Sigmoid colon (tissue), 7 donors: ENCODE data around the gene RRP1B. TPM values are rescaled to one million over a fixed set of nuclear protein-coding genes. Genes with fewer than 3 reads are reported as not detected.

Experiments used
- DNase-seq: peaks from one replicate; pipeline ENCODE4 v3.0.0-alpha.2; 2019
- H3K27ac ChIP-seq, 4 donors: fragments of 200-600 bp; sonication (generic); one replicate each; pipeline ENCODE4 v1.5.1; 2016 to 2019; ENCODE audit warnings: mild to moderate bottlenecking in 1 of 4
- H3K27me3 ChIP-seq, 3 donors: fragments of 200-600 bp; sonication (generic); one replicate each; pipeline ENCODE4 v1.5.1; 2019; ENCODE audit warnings: mild to moderate bottlenecking in 1 of 3
- H3K36me3 ChIP-seq, 4 donors: fragments of 200-600 bp; sonication (generic); one replicate each; pipeline ENCODE4 v1.5.1; 2016 to 2019
- H3K4me1 ChIP-seq, 4 donors: fragments of 200-600 bp; sonication (generic); one replicate each; pipeline ENCODE4 v1.5.1; 2017 to 2019
- H3K4me3 ChIP-seq, 4 donors: fragments of 200-600 bp; sonication (generic); one replicate each; pipeline ENCODE4 v1.5.1; 2017 to 2019; ENCODE audit warnings: mild to moderate bottlenecking in 2 of 4, moderate library complexity in 1 of 4
- H3K9me3 ChIP-seq, 4 donors: fragments of 200-600 bp in 3 of 4; sonication (generic) in 3 of 4; one replicate each; pipeline versions ENCODE4 v1.5.1 to v1.6.1; 2013 to 2019
- CTCF ChIP-seq, 4 experiments: fragments of 450-650 bp in 3 of 4; fragments of 200-600 bp in 1 of 4; IDR thresholded peaks; one replicate each; pipeline ENCODE4 v1.5.1; 2016 to 2019; ENCODE audit warnings: antibody characterized with exemption in 4 of 4, mild to moderate bottlenecking in 3 of 4, moderate library complexity in 2 of 4
- EP300 ChIP-seq, 4 donors: sonication (generic); formaldehyde crosslinking; IDR thresholded peaks; one replicate each; pipeline ENCODE4 v1.6.1; 2017; ENCODE audit warnings: antibody characterized with exemption in 4 of 4
- POLR2A ChIP-seq, 2 donors: fragments of 450-650 bp; IDR thresholded peaks; one replicate each; pipeline ENCODE4 v1.6.1; 2016; ENCODE audit warnings: antibody characterized with exemption in 2 of 2, mild to moderate bottlenecking in 2 of 2, moderate library complexity in 2 of 2
- POLR2AphosphoS5 ChIP-seq, 4 donors: sonication (generic); formaldehyde crosslinking; IDR thresholded peaks; one replicate each; pipeline ENCODE4 v1.6.1; 2017; ENCODE audit warnings: antibody characterized with exemption in 4 of 4
- WGBS, 2 donors: extraction: QIAGEN DNeasy Blood & Tissue Kit; methylation state at CpG; one replicate each; pipeline ENCODE4 v1.1.7; 2013; 5-methylcytosine and 5-hydroxymethylcytosine counted together
- intact Hi-C: fragments of 100-400 bp; cut with DNase I; formaldehyde crosslinking; loops from one replicate; pipeline ENCODE4 v1.15.1; 2023
- polyA plus RNA-seq, 3 donors: library from polyadenylated mRNA; stranded (reverse); fragments of 200-250 nt; gene quantifications; one replicate each; pipeline ENCODE4 v1.2.3, GENCODE V29; 2013
- total RNA-seq, 4 donors: library from RNA; depleted of rRNA; stranded (reverse); fragments of >200 nt; gene quantifications; one replicate each; pipeline ENCODE4 v1.1.0, GENCODE V29; 2016
- donor health status: healthy with polysubstance abuse.
- donor health status: Bipolar disorder and iron deficiency.
- donor health status: healthy.

The RRP1B gene
- total and polyA plus RNA-seq, 7 donors: 3.5 to 20.5 (median 15.2) TPM

GRCh38 chr21:43644609-43645008, 14.8 kb upstream of the RRP1B start:
- intact Hi-C loops: no loop called here
- WGBS, 2 donors: 87% methylated on average over 6 of the region's 6 CpGs
- H3K9me3 ChIP-seq: no peaks in the 10 kb centered on the region
- no peak overlapping the region for H3K4me3 ChIP-seq
- H3K36me3 ChIP-seq: no peaks in the 10 kb centered on the region
- no peaks in the 10 kb centered on the region for H3K27me3 ChIP-seq
- TF ChIP-seq POLR2A (IDR thresholded peaks at IDR 0.05) (no peak), POLR2AphosphoS5 (IDR thresholded peaks at IDR 0.05) (no peak), EP300 (IDR thresholded peaks at IDR 0.05) (no peak), CTCF (IDR thresholded peaks at IDR 0.05) (no peak)
- no peak for DNase-seq
- H3K4me1 ChIP-seq: peaks cover 0 to 12% (median 8%) of the 10 kb centered on the region in 4 donors
- H3K27ac ChIP-seq: no peak overlapping the region

- Histone ChIP-seq H3K4me1 (peaks cover 0 to 12% (median 8%) of the 10 kb centered on the region in 4 donors), H3K36me3 (no peaks in the 10 kb centered on the region), H3K9me3 (no peaks in the 10 kb centered on the region), H3K27ac (peak overlapping the region; percentile 41 to 62 (median 48)), H3K27me3 (no peaks in the 10 kb centered on the region), H3K4me3 (no peak overlapping the region)
- 33 to 37% methylated on average over 12 of the region's 12 CpGs for WGBS, 2 donors
- peak; percentile 73 for DNase-seq
- intact Hi-C loops: no loop called here
- TF ChIP-seq POLR2AphosphoS5 (IDR thresholded peaks at IDR 0.05) (no peak), EP300 (IDR thresholded peaks at IDR 0.05) (no peak), CTCF (IDR thresholded peaks at IDR 0.05) (peak in 2 of 4 experiments; percentile 24 to 29), POLR2A (IDR thresholded peaks at IDR 0.05) (no peak)
These were observed 14.0 kb upstream of the RRP1B start for GRCh38 chr21:43645136-43645891.

- intact Hi-C loops: no loop called here
- no peak for TF ChIP-seq POLR2AphosphoS5 (IDR thresholded peaks at IDR 0.05)
- TF ChIP-seq POLR2A (IDR thresholded peaks at IDR 0.05): no peak
- no peak for TF ChIP-seq EP300 (IDR thresholded peaks at IDR 0.05)
- no peak for TF ChIP-seq CTCF (IDR thresholded peaks at IDR 0.05)
These were observed 13.4 kb upstream of the RRP1B start for GRCh38 chr21:43645976-43646375.

GRCh38 chr21:43646550-43647260, 12.7 kb upstream of the RRP1B start:
- H3K9me3 ChIP-seq: no peaks in the 10 kb centered on the region
- WGBS, 2 donors: 15 to 18% methylated on average over 7 of the region's 7 CpGs
- no peaks in the 10 kb centered on the region for H3K36me3 ChIP-seq
- no peak overlapping the region for H3K4me3 ChIP-seq
- H3K27ac ChIP-seq: no peak overlapping the region
- no peaks in the 10 kb centered on the region for H3K27me3 ChIP-seq
- TF ChIP-seq CTCF (IDR thresholded peaks at IDR 0.05) (peak; percentile 97 to 99 (median 99)), EP300 (IDR thresholded peaks at IDR 0.05) (no peak), POLR2AphosphoS5 (IDR thresholded peaks at IDR 0.05) (peak in 3 of 4 donors; percentile 17 to 39 (median 21)), POLR2A (IDR thresholded peaks at IDR 0.05) (no peak)
- peak; percentile 95 for DNase-seq
- intact Hi-C loops: no loop called here
- H3K4me1 ChIP-seq: peaks cover 0 to 12% (median 8%) of the 10 kb centered on the region in 4 donors

More at GRCh38 chr21:43645976-43646375, 13.4 kb upstream of the RRP1B start:
- peaks cover 0 to 12% (median 8%) of the 10 kb centered on the region in 4 donors for H3K4me1 ChIP-seq
- no peaks in the 10 kb centered on the region for H3K36me3 ChIP-seq
- no peaks in the 10 kb centered on the region for H3K27me3 ChIP-seq
- no peaks in the 10 kb centered on the region for H3K9me3 ChIP-seq
- no peak for DNase-seq
- peak overlapping the region; percentile 41 to 62 (median 48) for H3K27ac ChIP-seq
- H3K4me3 ChIP-seq: no peak overlapping the region
- 3 to 14% methylated on average over 4 of the region's 4 CpGs for WGBS, 2 donors
